Heart left ventricle (tissue), 16 donors: ENCODE measurements around the gene ARHGEF6. TPM values are rescaled to one million over a fixed set of nuclear protein-coding genes. Genes with fewer than 3 reads are reported as not detected.

Source experiments
- ATAC-seq, 4 donors: fragments of 200-7000 bp; cut with Tn5 transposase; one replicate each; pipeline ENCODE4 v1.9.1; 2020 to 2022; ENCODE audit warnings: moderate library complexity in 4 of 4, mild to moderate bottlenecking in 3 of 4, moderate number of reproducible peaks in 1 of 4
- DNase-seq, 5 donors: peaks; one replicate each; pipeline ENCODE4 v3.0.0-alpha.2; 2020
- H3K27ac ChIP-seq, 12 donors: fragments of 200-600 bp; sonication (generic) in 4 of 12; one replicate each; pipeline versions ENCODE4 v1.5.0 to v1.8.0; 2016 to 2022; ENCODE audit warnings: mild to moderate bottlenecking in 2 of 12
- H3K27me3 ChIP-seq, 9 donors: fragments of 200-600 bp; sonication (generic) in 2 of 9; one replicate each; pipeline versions ENCODE4 v1.5.1 to v1.8.0; 2016 to 2022; ENCODE audit warnings: mild to moderate bottlenecking in 3 of 9
- H3K36me3 ChIP-seq, 9 donors: fragments of 200-600 bp; sonication (generic) in 2 of 9; one replicate each; pipeline versions ENCODE4 v1.5.0 to v1.8.0; 2018 to 2022; ENCODE audit warnings: mild to moderate bottlenecking in 2 of 9
- H3K4me1 ChIP-seq, 12 donors: fragments of 200-600 bp; sonication (generic) in 4 of 12; one replicate each; pipeline versions ENCODE4 v1.5.0 to v1.8.0; 2016 to 2022; ENCODE audit warnings: mild to moderate bottlenecking in 3 of 12
- H3K4me3 ChIP-seq, 12 donors: fragments of 200-600 bp; sonication (generic) in 4 of 12; one replicate each; pipeline versions ENCODE4 v1.5.0 to v1.8.0; 2017 to 2022; ENCODE audit warnings: mild to moderate bottlenecking in 9 of 12, moderate library complexity in 4 of 12
- H3K9me3 ChIP-seq, 12 donors: fragments of 200-600 bp; sonication (generic) in 4 of 12; one replicate each; pipeline versions ENCODE4 v1.5.0 to v1.8.0; 2016 to 2022; ENCODE audit warnings: mild to moderate bottlenecking in 1 of 12
- POLR2A ChIP-seq, 2 donors: fragments of 450-650 bp; IDR thresholded peaks; one replicate each; pipeline ENCODE4 v1.6.1; 2017; ENCODE audit warnings: antibody characterized with exemption in 2 of 2, mild to moderate bottlenecking in 2 of 2, moderate library complexity in 2 of 2
- WGBS, 4 donors: extraction: QIAGEN DNeasy Blood & Tissue Kit in 2 of 4; methylation state at CpG; one replicate each; pipeline versions ENCODE4 v1.1.5 to v1.1.7; 2013 to 2018; 5-methylcytosine and 5-hydroxymethylcytosine counted together
- intact Hi-C, 10 donors: fragments of 100-400 bp; cut with DNase I; formaldehyde crosslinking; loops; one replicate each; pipeline versions ENCODE4 v1.11.1 to v1.14.2; 2022
- polyA plus RNA-seq, 2 donors: library from polyadenylated mRNA; stranded (reverse); fragments of 200-250 nt; gene quantifications; one replicate each; pipeline ENCODE4 v1.2.3, GENCODE V29; 2013
- total RNA-seq, 9 donors: library from RNA; depleted of rRNA in 2 of 9; stranded (reverse); fragments of >200 nt in 2 of 9; fragmentation: NEBNext Ultra II Directional in 3 of 9; extraction: Animal tissue kit (Norgen Biotek cat#: 25700) in 3 of 9; gene quantifications; one replicate each; pipeline versions ENCODE4 v1.1.0 to v1.2.4, GENCODE V29; 2016 to 2023
- TF ChIP-seq, protein P1 (sequence below), 12 donors: fragments of 200-600 bp; sonication (generic) in 4 of 12; IDR thresholded peaks; one replicate each; pipeline versions ENCODE4 v1.5.0 to v1.8.0; 2018 to 2022; ENCODE audit warnings: antibody characterized with exemption in 12 of 12, mild to moderate bottlenecking in 5 of 12
- donor health status: ischemic (EF 13 %, LVEDD 7.1; RV severe dilation, severe dysfunction).
- donor health status: healthy with polysubstance abuse.
- donor health status: DM: no; HTN: yes; CAD: no.
- donor health status: DM: no; HTN: no; CAD: no.
- donor health status: ischemic (EF 25% LVEDD 6.9; RV normal size, moderate dysfunction).
- donor health status: ischemic (EF 25% LVEDD 5.7; RV mildly dilated, moderate dysfunction).
- donor health status: healthy.
- donor health status: DM: yes; HTN: yes; CAD: no.
- donor health status: ischemic (EF 35%, LVEDD 5.7; RV mildly dilated, moderate dysfunction).
- donor health status: nonischemic (EF 11% LVEDD 7.7; RV severe dilation, severe dysfunction).
- donor health status: DM: yes; HTN: yes; CAD: no.
- donor health status: PGD.
- donor health status: ischemic (EF 29% LVEDD 5.4; RV normal size, mild dysfunction).
- donor health status: nonischemic (EF 23%, LVEDD 6.1; RV moderate dilation, normal function).

Gene ARHGEF6
- total and polyA plus RNA-seq, 11 donors = 15.2 to 74.7 (median 55.7) TPM

DNA sequence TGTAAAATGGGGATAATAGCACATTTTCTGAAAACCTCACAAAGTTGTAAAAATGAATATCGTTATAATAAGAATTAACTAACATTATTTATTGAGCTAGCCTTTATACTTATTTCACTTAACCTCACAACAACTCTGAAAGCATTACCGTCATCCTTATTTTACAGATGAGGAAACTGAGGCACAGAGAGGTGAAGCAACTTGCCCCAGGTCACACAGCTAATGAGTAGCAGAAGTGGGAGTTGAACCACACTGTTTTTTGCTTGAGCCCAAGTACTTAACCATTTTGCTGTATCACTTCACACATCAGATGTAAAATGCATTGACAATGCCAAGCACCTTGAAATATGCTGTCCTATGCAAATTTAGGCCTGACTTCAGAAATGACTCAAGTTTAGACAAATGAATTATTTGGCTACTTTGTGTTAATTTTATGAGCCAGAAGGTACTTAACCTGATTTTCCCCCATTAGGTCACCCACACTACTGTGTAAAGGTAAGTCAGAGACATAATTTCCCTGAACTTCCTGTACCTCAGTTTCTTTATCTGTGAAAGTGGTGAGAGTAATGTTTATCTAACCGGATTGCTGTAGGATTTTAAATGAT lies 109.6 kb downstream of the ARHGEF6 start:
- no peak overlapping the region for H3K27ac ChIP-seq
- H3K4me3 ChIP-seq = no peak overlapping the region
- DNase-seq = no peak
- 78 to 98% (median 89%) methylated on average over 3 of the region's 3 CpGs for WGBS, 4 donors
- TF ChIP-seq, protein P1, sequence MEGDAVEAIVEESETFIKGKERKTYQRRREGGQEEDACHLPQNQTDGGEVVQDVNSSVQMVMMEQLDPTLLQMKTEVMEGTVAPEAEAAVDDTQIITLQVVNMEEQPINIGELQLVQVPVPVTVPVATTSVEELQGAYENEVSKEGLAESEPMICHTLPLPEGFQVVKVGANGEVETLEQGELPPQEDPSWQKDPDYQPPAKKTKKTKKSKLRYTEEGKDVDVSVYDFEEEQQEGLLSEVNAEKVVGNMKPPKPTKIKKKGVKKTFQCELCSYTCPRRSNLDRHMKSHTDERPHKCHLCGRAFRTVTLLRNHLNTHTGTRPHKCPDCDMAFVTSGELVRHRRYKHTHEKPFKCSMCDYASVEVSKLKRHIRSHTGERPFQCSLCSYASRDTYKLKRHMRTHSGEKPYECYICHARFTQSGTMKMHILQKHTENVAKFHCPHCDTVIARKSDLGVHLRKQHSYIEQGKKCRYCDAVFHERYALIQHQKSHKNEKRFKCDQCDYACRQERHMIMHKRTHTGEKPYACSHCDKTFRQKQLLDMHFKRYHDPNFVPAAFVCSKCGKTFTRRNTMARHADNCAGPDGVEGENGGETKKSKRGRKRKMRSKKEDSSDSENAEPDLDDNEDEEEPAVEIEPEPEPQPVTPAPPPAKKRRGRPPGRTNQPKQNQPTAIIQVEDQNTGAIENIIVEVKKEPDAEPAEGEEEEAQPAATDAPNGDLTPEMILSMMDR (IDR thresholded peaks at IDR 0.05) = no peak
- TF ChIP-seq POLR2A (IDR thresholded peaks at IDR 0.05) = no peak
- no peaks in the 10 kb centered on the region for H3K27me3 ChIP-seq
- peaks cover 0 to 94% (median 53%) of the 10 kb centered on the region in 9 donors for H3K36me3 ChIP-seq
- no peaks in the 10 kb centered on the region for H3K9me3 ChIP-seq
- H3K4me1 ChIP-seq = no peaks in the 10 kb centered on the region
- no peak for ATAC-seq
- intact Hi-C loops = no loop called here

DNA sequence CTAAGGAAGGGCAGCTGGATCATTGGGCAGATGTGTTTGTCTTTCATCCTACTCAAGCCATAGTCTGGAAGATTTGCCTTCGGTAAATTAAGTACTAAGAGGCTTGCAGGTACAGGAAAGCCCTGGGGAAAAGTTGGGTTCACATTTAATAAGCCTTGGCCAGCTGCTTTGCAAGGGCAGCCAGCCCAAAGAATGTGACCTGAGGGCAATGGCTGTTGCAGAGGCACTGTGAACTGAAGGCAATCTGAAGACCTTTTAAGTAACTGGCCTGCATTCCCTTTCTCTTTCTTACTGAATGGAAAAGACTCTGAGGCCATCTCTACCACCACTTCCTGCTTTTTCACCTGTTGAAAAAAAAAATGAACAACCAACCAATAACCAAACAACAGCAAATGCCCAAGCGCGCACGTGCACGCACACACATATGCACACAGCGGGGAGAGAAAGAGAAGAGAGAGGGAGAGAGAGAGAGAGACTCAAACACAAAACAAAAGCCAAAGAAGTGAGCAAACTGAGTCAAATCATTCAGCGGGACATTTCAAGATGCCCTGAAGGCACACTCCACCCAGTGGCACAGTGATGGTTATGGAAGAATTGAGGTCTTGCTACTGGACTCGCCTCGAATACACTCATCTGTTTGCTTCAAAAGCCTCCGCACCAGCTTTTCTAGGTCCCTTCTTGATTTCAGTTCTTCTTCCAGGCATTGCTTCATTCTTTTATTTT lies 113.1 kb downstream of the ARHGEF6 start:
- H3K27ac ChIP-seq = no peak overlapping the region
- TF ChIP-seq POLR2A (IDR thresholded peaks at IDR 0.05) = no peak
- TF ChIP-seq, protein P1 (IDR thresholded peaks at IDR 0.05) = no peak
- no peaks in the 10 kb centered on the region for H3K27me3 ChIP-seq
- H3K4me3 ChIP-seq = no peak overlapping the region
- peaks cover 0 to 79% (median 46%) of the 10 kb centered on the region in 9 donors for H3K36me3 ChIP-seq
- no peak for ATAC-seq
- DNase-seq = no peak
- H3K9me3 ChIP-seq = peaks cover 0 to 14% (median 0%) of the 10 kb centered on the region in 12 donors
- 84 to 96% (median 90%) methylated on average over 10 of the region's 10 CpGs for WGBS, 4 donors
- no peaks in the 10 kb centered on the region for H3K4me1 ChIP-seq
- intact Hi-C loops = no loop called here

DNA sequence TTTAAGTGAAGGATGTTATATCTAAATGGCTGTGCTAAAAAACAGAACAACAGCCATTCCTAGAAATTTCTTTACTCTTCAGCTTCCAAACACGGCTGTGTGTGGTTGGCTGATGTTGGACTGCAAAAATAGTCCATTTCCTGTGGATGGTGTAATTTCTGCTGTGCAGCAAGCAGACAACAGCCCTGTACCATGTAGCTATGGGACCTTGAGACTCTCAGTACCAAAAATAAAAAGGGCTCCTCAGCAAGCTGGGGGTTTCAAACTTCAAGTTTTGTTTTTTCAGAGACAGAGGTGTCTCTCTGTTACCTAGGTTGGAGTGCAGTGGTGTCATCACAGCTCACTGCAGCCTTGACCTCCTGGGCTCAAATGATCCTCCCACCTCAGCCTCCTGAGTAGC lies 114.6 kb downstream of the ARHGEF6 start:
- H3K27ac ChIP-seq = no peak overlapping the region
- H3K36me3 ChIP-seq = peaks cover 0 to 65% (median 34%) of the 10 kb centered on the region in 9 donors
- 56 to 94% (median 74%) methylated on average over 1 of the region's 1 CpG for WGBS, 4 donors
- peaks cover 0 to 14% (median 0%) of the 10 kb centered on the region in 12 donors for H3K9me3 ChIP-seq
- intact Hi-C loops = no loop called here
- TF ChIP-seq, protein P1 (IDR thresholded peaks at IDR 0.05) = no peak
- TF ChIP-seq POLR2A (IDR thresholded peaks at IDR 0.05) = no peak
- ATAC-seq = no peak
- no peak for DNase-seq
- H3K4me1 ChIP-seq = no peaks in the 10 kb centered on the region
- no peaks in the 10 kb centered on the region for H3K27me3 ChIP-seq
- no peak overlapping the region for H3K4me3 ChIP-seq

DNA sequence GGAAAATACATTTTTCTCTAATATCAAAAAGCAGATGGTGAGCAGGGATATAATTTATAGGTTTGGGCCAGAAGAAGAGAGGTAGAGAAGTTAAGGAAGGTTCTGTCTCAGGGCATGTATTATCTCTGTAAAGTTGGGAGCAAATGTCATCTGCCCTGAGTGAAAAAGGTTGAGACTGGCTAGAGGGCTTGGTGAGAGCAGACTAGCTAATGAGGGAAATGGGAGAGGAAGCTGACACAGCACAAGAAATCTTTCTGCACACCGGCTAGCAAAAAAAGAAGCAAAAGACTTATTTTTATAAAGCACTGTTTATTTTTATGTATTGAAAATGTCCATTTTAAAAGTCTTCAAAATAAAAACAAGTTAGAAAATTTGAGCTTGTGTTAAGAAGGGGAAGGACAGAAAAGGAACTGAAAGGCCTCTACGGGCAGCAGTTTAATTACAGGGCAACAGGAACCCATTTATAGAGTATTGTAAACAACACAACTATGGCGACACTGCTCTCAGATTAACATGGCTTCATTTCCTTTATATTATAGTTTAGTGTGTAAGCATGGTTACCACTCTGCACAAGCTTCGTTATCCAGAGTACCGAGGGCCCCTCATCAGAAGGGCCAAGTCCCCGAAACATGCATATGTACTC lies 115.4 kb downstream of the ARHGEF6 start:
- TF ChIP-seq POLR2A (IDR thresholded peaks at IDR 0.05) = no peak
- TF ChIP-seq, protein P1 (IDR thresholded peaks at IDR 0.05) = no peak
- no peaks in the 10 kb centered on the region for H3K4me1 ChIP-seq
- intact Hi-C loops = no loop called here
- peak overlapping the region in 1 of 12 donors; percentile 48 for H3K27ac ChIP-seq
- no peak overlapping the region for H3K4me3 ChIP-seq
- H3K36me3 ChIP-seq = peaks cover 0 to 58% (median 33%) of the 10 kb centered on the region in 9 donors
- WGBS, 4 donors = 82 to 92% (median 87%) methylated on average over 6 of the region's 6 CpGs
- no peak for DNase-seq
- H3K9me3 ChIP-seq = peaks cover 0 to 14% (median 0%) of the 10 kb centered on the region in 12 donors
- no peaks in the 10 kb centered on the region for H3K27me3 ChIP-seq
- no peak for ATAC-seq
